ENCODE measurements around the gene STXBP6.

The STXBP6 gene

GRCh38 chr14:25053585-25053984 lies 3.6 kb upstream of the STXBP6 start (continued):
- TF ChIP-seq ZNF280C (tag by site-specific recombination; IDR thresholded peaks at IDR 0.05) (no peak), ZNF416 (tag by site-specific recombination; IDR thresholded peaks at IDR 0.05) (no peak), ZNF121 (tag by site-specific recombination; IDR thresholded peaks at IDR 0.05) (no peak), ZNF677 (tag by site-specific recombination; IDR thresholded peaks at IDR 0.05) (no peak)

GRCh38 chr14:25052921-25053320 lies 3.0 kb upstream of the STXBP6 start:
- Histone ChIP-seq H3K36me3 (ENCODE audit: control insufficient read depth in 2 of 2, insufficient read depth in 1 of 2, low read length in 2 of 2) (no peaks in the 10 kb centered on the region), H3K27ac (ENCODE audit: extremely low read depth, low read depth, low read length) (no peak overlapping the region), H3K4me3 (ENCODE audit: low read depth, low read length) (no peak overlapping the region), H3K9me3 (ENCODE audit: control insufficient read depth, insufficient read depth, low read depth, low read length) (no peaks in the 10 kb centered on the region), H3K4me1 (ENCODE audit: control insufficient read depth, insufficient read depth, low read length) (peaks cover 16% of the 10 kb centered on the region)
- TF ChIP-seq ZNF776 (tag by site-specific recombination; IDR thresholded peaks at IDR 0.05; ENCODE audit: borderline replicate concordance) (no peak), ZNF18 (tag by site-specific recombination; IDR thresholded peaks at IDR 0.05) (no peak), ZFP41 (tag by site-specific recombination; IDR thresholded peaks at IDR 0.05; ENCODE audit: borderline replicate concordance) (no peak), ZNF19 (tag by site-specific recombination; IDR thresholded peaks at IDR 0.05; ENCODE audit: low read depth) (no peak), ZNF549 (tag by site-specific recombination; IDR thresholded peaks at IDR 0.05) (no peak), ZNF629 (tag by site-specific recombination; IDR thresholded peaks at IDR 0.05) (no peak), ZSCAN5A (tag by site-specific recombination; IDR thresholded peaks at IDR 0.05) (no peak), ZNF785 (tag by site-specific recombination; IDR thresholded peaks at IDR 0.05) (no peak), ZNF558 (tag by site-specific recombination; IDR thresholded peaks at IDR 0.05) (no peak), ZNF76 (tag by site-specific recombination; IDR thresholded peaks at IDR 0.05; ENCODE audit: borderline replicate concordance, low read depth) (no peak), MZF1 (tag by site-specific recombination; IDR thresholded peaks at IDR 0.05; ENCODE audit: borderline replicate concordance) (no peak), ZNF660 (tag by site-specific recombination; IDR thresholded peaks at IDR 0.05) (no peak)
- ChIA-PET POLR2A (no interaction called here), CTCF (interaction anchor here (0.6 to 1.8 kb wide), 4 partner anchors 8 to 1931 kb away, joined by 3 read pairs; no protein-coding TSS in a partner anchor)

GRCh38 chr14:25052385-25052784 lies 2.4 kb upstream of the STXBP6 start:
- Histone ChIP-seq H3K4me3 (ENCODE audit: low read depth, low read length) (no peak overlapping the region), H3K9me3 (ENCODE audit: control insufficient read depth, insufficient read depth, low read depth, low read length) (no peaks in the 10 kb centered on the region), H3K4me1 (ENCODE audit: control insufficient read depth, insufficient read depth, low read length) (peaks cover 16% of the 10 kb centered on the region), H3K36me3 (ENCODE audit: control insufficient read depth in 2 of 2, insufficient read depth in 1 of 2, low read length in 2 of 2) (no peaks in the 10 kb centered on the region), H3K27ac (ENCODE audit: extremely low read depth, low read depth, low read length) (no peak overlapping the region)
- ChIA-PET POLR2A (no interaction called here), CTCF (interaction anchor here (0.7 to 1.8 kb wide), 2 partner anchors 205 to 246 kb away, joined by 3 read pairs; no protein-coding TSS in a partner anchor)
- TF ChIP-seq ZBTB7A (tag by site-specific recombination; IDR thresholded peaks at IDR 0.05; ENCODE audit: low read depth) (no peak), ZNF202 (tag by site-specific recombination; IDR thresholded peaks at IDR 0.05; ENCODE audit: borderline replicate concordance) (no peak), ZNF830 (tag by site-specific recombination; IDR thresholded peaks at IDR 0.05; ENCODE audit: low read depth) (no peak), ZNF549 (tag by site-specific recombination; IDR thresholded peaks at IDR 0.05) (no peak), ZNF266 (tag by site-specific recombination; IDR thresholded peaks at IDR 0.05; ENCODE audit: low read depth) (no peak), ZNF341 (tag by site-specific recombination; IDR thresholded peaks at IDR 0.05; ENCODE audit: low read depth) (no peak), ZBTB11 (tag by site-specific recombination; conservative IDR thresholded peaks at IDR 0.05; ENCODE audit: low read depth) (no peak), ZNF311 (tag by site-specific recombination; IDR thresholded peaks at IDR 0.05; ENCODE audit: borderline replicate concordance) (no peak), SCRT2 (tag by site-specific recombination; IDR thresholded peaks at IDR 0.05) (no peak), SP2 (tag by site-specific recombination; IDR thresholded peaks at IDR 0.05) (no peak), ZNF132 (tag by site-specific recombination; IDR thresholded peaks at IDR 0.05; ENCODE audit: borderline replicate concordance) (no peak), YY1 (tag by site-specific recombination; IDR thresholded peaks at IDR 0.05) (no peak)

Measured in HEK293 (cell line).